Islet precursor cell (in vitro differentiated cells): ENCODE measurements around the gene CPNE6.

Experiments used
- DNase-seq: peaks from one replicate; pipeline ENCODE4 v3.0.0-alpha.2; 2018

Gene CPNE6

GRCh38 chr14:24055971-24056799 is 15.2 kb upstream of the CPNE6 start:
- no peak for DNase-seq

- no peak for DNase-seq
These were observed 14.6 kb upstream of the CPNE6 start for GRCh38 chr14:24056800-24057184.

DNA sequence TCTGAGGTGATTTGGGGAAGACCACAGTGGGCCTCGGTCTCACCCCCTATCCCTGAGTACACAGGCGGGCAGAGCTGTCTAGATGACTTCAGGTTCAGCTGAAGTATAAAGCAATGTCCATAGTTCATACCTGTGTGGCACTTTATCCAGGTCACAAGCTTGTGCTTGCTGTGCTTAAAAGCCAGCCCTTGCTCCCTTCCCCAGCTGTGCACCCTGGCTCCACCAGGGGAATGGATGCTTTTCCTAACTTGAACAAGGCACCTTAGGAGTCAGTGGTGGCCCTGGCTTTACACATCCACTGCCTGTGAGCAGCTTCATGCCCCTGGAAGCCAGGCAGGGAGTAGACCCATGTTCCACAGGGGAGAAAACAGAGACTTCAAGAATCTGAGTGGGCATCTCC is 14.1 kb upstream of the CPNE6 start:
- DNase-seq: no peak

GRCh38 chr14:24057867-24058259 is 13.5 kb upstream of the CPNE6 start:
- DNase-seq: no peak

GRCh38 chr14:24058260-24058950 is 13.0 kb upstream of the CPNE6 start:
- DNase-seq: peak; percentile 76

- DNase-seq: no peak
These were observed 12.3 kb upstream of the CPNE6 start for GRCh38 chr14:24058951-24059475.

DNA sequence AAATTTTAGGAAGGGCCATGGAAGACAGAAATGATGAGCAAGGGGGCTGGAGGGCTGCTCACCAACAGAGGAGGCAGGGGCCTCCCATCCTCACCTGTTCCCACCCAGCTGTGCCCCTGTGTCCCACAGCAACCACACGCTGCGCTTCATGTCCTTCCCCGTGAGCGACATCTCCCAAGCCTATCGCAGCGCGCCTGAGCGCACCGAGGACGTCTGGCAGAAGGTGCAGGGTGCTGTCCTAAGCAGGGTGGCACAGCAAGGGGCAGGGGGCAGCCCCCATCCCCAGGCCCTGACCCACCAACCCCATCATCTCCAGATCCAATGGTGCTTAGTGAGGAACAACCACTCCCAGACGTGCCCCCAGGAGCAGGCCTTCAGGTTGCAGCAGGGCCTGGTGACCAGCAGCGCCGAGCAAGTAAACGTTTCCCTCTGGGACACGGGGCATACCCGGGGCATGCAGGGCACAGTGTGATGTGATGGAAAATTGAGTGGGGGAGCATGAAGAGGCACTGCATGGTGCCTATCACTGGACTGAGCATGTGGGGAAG is 11.4 kb upstream of the CPNE6 start:
- no peak for DNase-seq

DNA sequence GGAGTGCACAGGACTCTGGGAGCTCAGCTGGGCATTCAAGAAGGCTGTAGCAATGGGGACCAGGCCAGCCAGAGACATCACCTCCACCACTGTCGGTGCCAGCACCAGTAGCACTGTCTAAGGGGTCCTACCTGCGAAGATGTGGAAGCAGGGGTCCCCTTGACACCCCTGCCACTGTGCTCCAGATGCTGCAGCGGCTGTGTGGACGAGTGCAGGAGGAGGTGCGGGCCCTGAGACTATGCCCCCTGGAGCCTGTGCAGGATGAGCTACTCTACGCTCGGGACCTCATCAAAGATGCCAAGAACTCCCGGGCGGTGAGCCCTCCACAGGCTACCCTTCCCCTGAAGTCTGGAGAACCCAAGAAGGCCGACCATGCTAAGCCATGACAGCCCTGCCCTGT is 10.9 kb upstream of the CPNE6 start:
- DNase-seq: no peak

- DNase-seq: no peak
These were observed 10.1 kb upstream of the CPNE6 start for GRCh38 chr14:24060984-24061913.

GRCh38 chr14:24062216-24062980 is 9.0 kb upstream of the CPNE6 start:
- no peak for DNase-seq

- DNase-seq: no peak
These were observed 8.0 kb upstream of the CPNE6 start for GRCh38 chr14:24063263-24063836.

GRCh38 chr14:24064091-24064795 is 7.1 kb upstream of the CPNE6 start:
- DNase-seq: no peak

- DNase-seq: no peak
These were observed 6.5 kb upstream of the CPNE6 start for GRCh38 chr14:24064856-24065255.

GRCh38 chr14:24065408-24065807 is 6.0 kb upstream of the CPNE6 start:
- DNase-seq: no peak

DNA sequence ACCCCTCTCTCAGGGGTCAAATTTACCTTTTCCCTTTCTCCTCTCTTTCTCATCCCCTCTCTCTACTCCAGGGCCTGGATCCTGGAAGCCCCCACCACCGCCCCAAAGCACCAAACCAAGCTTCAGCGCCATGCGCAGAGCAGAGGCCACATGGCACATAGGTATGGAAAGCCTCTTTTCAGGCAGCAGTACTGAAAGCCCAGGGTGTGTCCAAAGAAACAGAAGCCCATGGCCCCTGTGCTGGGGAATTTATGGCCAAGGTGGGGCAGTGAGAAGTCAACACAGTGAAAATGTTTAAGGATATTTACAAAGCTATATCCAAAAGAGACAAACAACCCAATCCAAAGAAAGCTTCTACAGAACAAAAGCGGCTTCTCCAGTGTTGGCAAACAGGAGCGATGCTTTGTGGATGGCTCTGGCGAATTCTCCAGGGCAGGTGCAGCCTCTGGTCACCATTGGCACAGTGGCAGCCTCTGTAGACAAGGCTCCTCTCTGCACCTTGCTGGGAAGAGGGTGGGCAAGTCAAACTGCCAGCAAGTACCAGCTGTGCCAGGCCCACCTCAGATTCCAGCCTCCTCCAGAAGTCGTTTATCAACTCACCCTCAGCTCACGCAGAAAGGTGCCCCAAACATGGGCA is 4.7 kb upstream of the CPNE6 start:
- no peak for DNase-seq

DNA sequence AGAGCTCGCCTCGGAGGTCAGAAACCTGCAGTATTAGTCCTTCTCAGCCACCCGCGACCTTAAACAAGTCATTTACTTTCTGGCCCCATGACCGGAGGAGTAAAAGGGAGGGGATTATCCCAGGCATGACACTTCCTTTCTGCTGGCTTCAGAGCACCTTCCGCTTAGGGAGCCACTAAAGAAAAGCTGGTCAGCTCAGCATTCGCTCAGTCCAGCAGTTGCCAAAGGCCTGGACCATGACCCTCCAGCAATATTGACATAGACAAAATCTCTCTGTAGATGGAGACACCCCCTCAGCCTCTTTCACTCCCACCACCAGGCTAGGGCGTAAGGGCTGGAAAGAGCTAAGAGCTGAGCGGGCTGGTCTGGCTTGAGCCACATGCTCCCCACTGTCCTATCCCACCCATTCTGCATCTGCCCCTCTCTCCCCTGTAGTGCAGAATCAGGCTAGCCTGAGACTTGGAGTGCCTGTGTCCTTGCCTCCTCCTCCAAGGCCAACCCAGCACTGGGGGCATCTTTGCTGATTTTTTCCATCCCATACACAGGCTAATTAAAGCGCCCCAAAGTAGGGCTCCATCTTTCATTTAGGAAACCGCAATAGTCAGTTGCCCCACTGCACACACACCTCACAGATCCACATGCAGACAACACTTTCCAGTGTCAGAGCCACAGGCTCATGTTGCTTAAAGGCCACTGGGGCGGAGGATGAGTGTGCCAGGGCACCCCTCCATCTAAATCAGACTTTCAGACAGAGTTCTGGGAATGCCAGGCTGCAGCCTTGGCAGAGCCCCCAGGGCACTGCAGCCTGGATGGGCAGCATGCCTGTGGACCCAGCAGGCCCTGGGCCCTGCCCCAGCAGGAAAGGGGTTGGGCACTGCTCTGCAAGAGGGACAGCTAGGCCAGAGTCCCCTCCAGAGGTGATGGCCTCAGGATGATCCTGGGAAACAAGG is 4.0 kb upstream of the CPNE6 start:
- DNase-seq: no peak

- no peak for DNase-seq
These were observed 2.5 kb upstream of the CPNE6 start for GRCh38 chr14:24068711-24069410.

- DNase-seq: no peak
These were observed 2.0 kb upstream of the CPNE6 start for GRCh38 chr14:24069411-24069735.
